Effector memory CD8-positive, alpha-beta T cell (primary cell): Measurements from ENCODE around the gene ZNF554.

Source experiments
- ATAC-seq: fragments of 150-1000 bp; cut with Tn5 transposase; replicated peaks from 2 replicates; pipeline ENCODE4 v1.10.0; 2021; ENCODE audit warnings: mild to moderate bottlenecking, moderate library complexity
- DNase-seq, 3 experiments: peaks; one replicate each; pipeline ENCODE4 v3.0.0; 2021
- H3K27ac Mint-ChIP-seq, 2 donors: one replicate each; pipeline ENCODE4 v1.8.0; 2022; ENCODE audit warnings: mild to moderate bottlenecking in 2 of 2, mixed read lengths in 2 of 2, moderate library complexity in 2 of 2
- H3K27me3 Mint-ChIP-seq, 2 donors: one replicate each; pipeline ENCODE4 v1.8.0; 2022; ENCODE audit warnings: mixed read lengths in 2 of 2
- H3K36me3 Mint-ChIP-seq: one replicate; pipeline ENCODE4 v1.8.0; 2022; ENCODE audit warnings: mild to moderate bottlenecking, moderate library complexity, mixed read lengths; ENCODE audit not compliant: insufficient read depth
- H3K4me1 Mint-ChIP-seq, 2 donors: one replicate each; pipeline ENCODE4 v1.8.0; 2022; ENCODE audit warnings: low read depth in 2 of 2, mixed read lengths in 2 of 2
- H3K4me3 Mint-ChIP-seq, 2 donors: one replicate each; pipeline ENCODE4 v1.8.0; 2022; ENCODE audit warnings: mild to moderate bottlenecking in 2 of 2, mixed read lengths in 2 of 2, moderate library complexity in 2 of 2
- H3K9me3 Mint-ChIP-seq, 2 donors: one replicate each; pipeline ENCODE4 v1.8.0; 2022; ENCODE audit warnings: mixed read lengths in 2 of 2

The ZNF554 gene

GRCh38 chr19:2841855-2842574 is 22.3 kb downstream of the ZNF554 start:
- Mint-ChIP-seq H3K27me3 (no peaks in the 10 kb centered on the region), H3K36me3 (peaks cover 9% of the 10 kb centered on the region), H3K27ac (peak overlapping the region in 1 of 2 donors; percentile 49), H3K9me3 (no peaks in the 10 kb centered on the region), H3K4me1 (peaks cover 11 to 16% of the 10 kb centered on the region in 2 donors), H3K4me3 (peak overlapping the region; percentile 64 to 71)
- DNase-seq (no peak), ATAC-seq (no peak)

GRCh38 chr19:2845107-2845506 is 25.4 kb downstream of the ZNF554 start:
- Mint-ChIP-seq H3K4me3 (no peak overlapping the region), H3K27me3 (no peaks in the 10 kb centered on the region), H3K4me1 (peaks cover 15 to 21% of the 10 kb centered on the region in 2 donors), H3K27ac (no peak overlapping the region), H3K9me3 (no peaks in the 10 kb centered on the region), H3K36me3 (peaks cover 9% of the 10 kb centered on the region)
- DNase-seq (no peak), ATAC-seq (no peak)

- peaks cover 13 to 23% of the 10 kb centered on the region in 2 donors for H3K4me1 Mint-ChIP-seq
- H3K9me3 Mint-ChIP-seq = no peaks in the 10 kb centered on the region
- H3K36me3 Mint-ChIP-seq = peaks cover 14% of the 10 kb centered on the region
- H3K27me3 Mint-ChIP-seq = no peaks in the 10 kb centered on the region
- ATAC-seq = no peak
- H3K4me3 Mint-ChIP-seq = no peak overlapping the region
- no peak overlapping the region for H3K27ac Mint-ChIP-seq
- DNase-seq = no peak
Observed at GRCh38 chr19:2846180-2846894, 26.7 kb downstream of the ZNF554 start.

GRCh38 chr19:2847507-2847906 is 27.8 kb downstream of the ZNF554 start:
- no peak for DNase-seq
- no peak overlapping the region for H3K4me3 Mint-ChIP-seq
- H3K27ac Mint-ChIP-seq = no peak overlapping the region
- peaks cover 8 to 18% of the 10 kb centered on the region in 2 donors for H3K4me1 Mint-ChIP-seq
- H3K9me3 Mint-ChIP-seq = no peaks in the 10 kb centered on the region
- ATAC-seq = no peak
- H3K36me3 Mint-ChIP-seq = peaks cover 24% of the 10 kb centered on the region
- no peaks in the 10 kb centered on the region for H3K27me3 Mint-ChIP-seq

DNA sequence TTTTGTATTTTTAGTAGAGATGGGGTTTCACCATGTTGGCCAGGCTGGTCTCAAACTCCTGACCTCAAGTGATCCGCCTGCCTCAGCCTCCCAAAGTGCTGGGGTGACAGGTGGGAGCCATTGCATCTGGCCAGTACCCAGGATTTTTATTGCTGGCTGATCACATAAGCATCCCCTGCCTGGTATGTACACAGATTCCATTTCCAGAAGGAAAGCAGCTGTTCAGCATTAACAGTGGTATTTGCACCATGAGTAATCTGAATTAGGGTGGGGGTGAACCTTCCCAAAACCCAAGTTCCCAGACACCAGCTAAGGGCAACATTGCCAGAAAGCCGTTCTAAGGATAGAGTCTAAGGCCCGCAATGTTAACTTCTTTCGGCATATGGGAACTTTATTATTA is 28.9 kb downstream of the ZNF554 start:
- H3K27ac Mint-ChIP-seq = no peak overlapping the region
- DNase-seq = no peak
- no peak overlapping the region for H3K4me3 Mint-ChIP-seq
- H3K36me3 Mint-ChIP-seq = peaks cover 26% of the 10 kb centered on the region
- peaks cover 8 to 14% of the 10 kb centered on the region in 2 donors for H3K4me1 Mint-ChIP-seq
- peaks cover 0 to 1% of the 10 kb centered on the region in 2 donors for H3K9me3 Mint-ChIP-seq
- no peak for ATAC-seq
- H3K27me3 Mint-ChIP-seq = no peaks in the 10 kb centered on the region

DNA sequence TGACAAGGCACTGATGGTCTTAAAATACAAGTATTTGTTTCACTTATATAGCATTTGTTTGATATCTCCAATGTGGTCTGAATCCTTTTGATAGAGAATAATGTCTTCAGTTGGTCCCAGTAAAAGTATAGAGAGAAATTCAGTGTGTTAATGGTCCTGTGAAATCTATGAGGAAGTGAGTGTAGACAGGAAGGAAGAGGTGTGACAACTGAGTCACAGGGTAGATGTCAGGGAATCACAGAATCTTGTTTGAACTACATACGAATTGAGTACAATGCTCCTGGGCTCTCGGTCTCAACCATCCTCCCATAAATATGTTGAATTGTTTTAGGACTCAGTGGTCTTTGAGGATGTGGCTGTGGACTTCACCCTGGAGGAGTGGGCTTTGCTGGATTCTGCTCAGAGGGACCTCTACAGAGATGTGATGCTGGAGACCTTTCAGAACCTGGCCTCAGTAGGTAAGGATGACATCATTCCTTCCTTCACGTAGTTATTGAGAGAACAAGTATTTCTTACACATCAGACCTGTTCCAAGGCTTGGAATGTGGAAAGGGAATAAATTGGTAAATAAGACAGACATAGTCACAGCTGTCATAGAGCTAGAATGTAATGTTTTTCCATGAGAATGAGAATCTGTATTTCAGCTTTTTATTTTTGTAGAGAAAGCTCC is 30.7 kb downstream of the ZNF554 start:
- Mint-ChIP-seq H3K4me1 (peaks cover 8 to 14% of the 10 kb centered on the region in 2 donors), H3K9me3 (peaks cover 0 to 2% of the 10 kb centered on the region in 2 donors), H3K4me3 (peak overlapping the region in 1 of 2 donors; percentile 1), H3K27ac (peak overlapping the region in 1 of 2 donors; percentile 21), H3K27me3 (no peaks in the 10 kb centered on the region), H3K36me3 (peaks cover 26% of the 10 kb centered on the region)
- ATAC-seq = no peak
- DNase-seq = no peak

DNA sequence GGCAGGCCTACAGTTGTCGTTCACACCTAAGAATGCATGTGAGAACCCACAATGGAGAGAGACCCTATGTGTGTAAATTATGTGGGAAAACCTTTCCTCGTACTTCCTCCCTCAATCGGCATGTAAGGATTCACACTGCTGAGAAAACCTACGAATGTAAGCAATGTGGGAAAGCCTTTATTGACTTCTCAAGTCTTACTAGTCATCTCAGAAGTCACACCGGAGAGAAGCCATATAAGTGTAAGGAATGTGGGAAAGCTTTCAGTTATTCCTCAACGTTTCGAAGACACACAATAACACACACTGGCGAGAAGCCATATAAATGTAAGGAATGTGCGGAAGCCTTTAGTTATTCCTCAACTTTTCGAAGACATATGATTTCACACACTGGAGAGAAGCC is 32.9 kb downstream of the ZNF554 start:
- H3K27ac Mint-ChIP-seq = no peak overlapping the region
- peaks cover 12 to 19% of the 10 kb centered on the region in 2 donors for H3K4me1 Mint-ChIP-seq
- H3K9me3 Mint-ChIP-seq = peaks cover 0 to 2% of the 10 kb centered on the region in 2 donors
- H3K36me3 Mint-ChIP-seq = peaks cover 29% of the 10 kb centered on the region
- H3K27me3 Mint-ChIP-seq = no peaks in the 10 kb centered on the region
- DNase-seq (no peak), ATAC-seq (no peak)
- no peak overlapping the region for H3K4me3 Mint-ChIP-seq

DNA sequence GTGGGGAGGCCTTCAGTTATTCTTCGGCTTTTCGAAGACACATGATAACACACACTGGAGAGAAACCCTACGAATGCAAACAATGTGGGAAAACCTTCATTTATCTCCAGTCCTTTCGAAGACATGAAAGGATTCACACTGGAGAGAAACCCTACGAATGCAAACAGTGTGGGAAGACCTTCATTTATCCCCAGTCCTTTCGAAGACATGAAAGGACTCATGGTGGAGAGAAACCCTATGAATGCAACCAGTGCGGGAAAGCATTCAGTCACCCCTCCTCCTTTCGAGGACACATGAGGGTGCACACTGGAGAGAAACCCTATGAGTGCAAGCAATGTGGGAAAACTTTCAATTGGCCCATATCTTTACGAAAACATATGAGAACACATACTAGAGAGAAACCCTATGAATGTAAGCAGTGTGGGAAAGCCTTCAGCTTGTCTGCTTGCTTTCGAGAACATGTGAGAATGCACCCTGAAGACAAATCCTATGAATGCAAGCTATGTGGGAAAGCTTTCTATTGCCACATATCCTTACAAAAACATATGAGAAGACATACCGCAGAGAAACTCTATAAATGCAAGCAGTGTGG is 33.4 kb downstream of the ZNF554 start:
- Mint-ChIP-seq H3K27ac (no peak overlapping the region), H3K4me3 (no peak overlapping the region), H3K9me3 (peaks cover 0 to 2% of the 10 kb centered on the region in 2 donors), H3K27me3 (no peaks in the 10 kb centered on the region), H3K4me1 (peaks cover 12 to 19% of the 10 kb centered on the region in 2 donors), H3K36me3 (peaks cover 29% of the 10 kb centered on the region)
- DNase-seq (no peak), ATAC-seq (no peak)

DNA sequence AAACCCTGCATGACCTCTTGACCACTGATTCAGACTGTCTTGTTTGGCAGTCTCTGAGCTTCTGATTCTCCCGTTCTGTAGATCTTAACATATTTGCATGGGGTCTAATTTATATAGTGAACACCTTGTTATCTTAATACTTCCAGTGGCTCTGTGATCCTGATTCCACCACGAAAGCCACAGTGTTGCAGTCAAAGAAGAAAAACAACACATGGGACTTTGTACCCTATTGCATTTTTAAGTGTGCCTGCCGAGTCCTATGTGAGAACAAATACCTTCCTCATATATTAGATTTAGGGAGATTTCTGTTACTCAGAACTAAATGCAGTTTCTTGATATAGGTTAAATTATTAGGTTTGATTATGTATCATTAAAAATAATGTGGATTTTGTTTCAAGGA is 35.2 kb downstream of the ZNF554 start:
- peaks cover 29% of the 10 kb centered on the region for H3K36me3 Mint-ChIP-seq
- H3K27me3 Mint-ChIP-seq = no peaks in the 10 kb centered on the region
- H3K27ac Mint-ChIP-seq = no peak overlapping the region
- H3K4me1 Mint-ChIP-seq = peaks cover 9 to 19% of the 10 kb centered on the region in 2 donors
- H3K4me3 Mint-ChIP-seq = no peak overlapping the region
- ATAC-seq (no peak), DNase-seq (no peak)
- H3K9me3 Mint-ChIP-seq = peaks cover 0 to 2% of the 10 kb centered on the region in 2 donors

DNA sequence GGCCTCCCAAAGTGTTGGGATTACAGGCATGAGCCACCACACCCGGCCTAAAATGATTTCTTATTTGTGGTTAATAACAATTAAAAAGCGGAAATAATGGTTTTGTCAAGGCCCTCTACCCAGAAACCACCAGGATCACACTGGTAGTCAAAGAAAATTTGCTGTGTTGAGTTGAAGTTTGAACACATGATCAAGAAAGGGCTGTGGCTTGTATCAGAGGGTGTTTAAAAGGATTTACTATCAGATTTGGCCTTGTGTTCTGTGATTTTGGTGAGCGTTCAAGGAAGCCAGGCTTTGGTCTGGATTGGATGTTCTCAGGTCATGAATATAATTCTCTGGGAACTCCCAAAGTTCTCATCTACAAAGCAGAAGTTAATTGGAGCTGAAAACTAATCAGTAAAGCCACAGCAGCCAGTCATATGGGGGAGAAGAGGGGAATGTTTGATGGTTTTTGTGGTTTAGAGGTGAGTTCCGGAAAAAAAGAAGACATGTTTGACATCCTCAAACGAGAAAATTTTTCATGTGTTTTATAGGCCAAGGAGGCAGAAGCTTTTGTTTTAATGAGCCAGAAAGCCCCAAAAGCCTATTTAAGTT is 36.9 kb downstream of the ZNF554 start:
- Mint-ChIP-seq H3K27me3 (no peaks in the 10 kb centered on the region), H3K9me3 (peaks cover 0 to 2% of the 10 kb centered on the region in 2 donors), H3K4me1 (peaks cover 4 to 11% of the 10 kb centered on the region in 2 donors), H3K4me3 (no peak overlapping the region), H3K36me3 (peaks cover 17% of the 10 kb centered on the region), H3K27ac (peak overlapping the region; percentile 1 to 16)
- ATAC-seq (peak; percentile 61), DNase-seq (no peak)

DNA sequence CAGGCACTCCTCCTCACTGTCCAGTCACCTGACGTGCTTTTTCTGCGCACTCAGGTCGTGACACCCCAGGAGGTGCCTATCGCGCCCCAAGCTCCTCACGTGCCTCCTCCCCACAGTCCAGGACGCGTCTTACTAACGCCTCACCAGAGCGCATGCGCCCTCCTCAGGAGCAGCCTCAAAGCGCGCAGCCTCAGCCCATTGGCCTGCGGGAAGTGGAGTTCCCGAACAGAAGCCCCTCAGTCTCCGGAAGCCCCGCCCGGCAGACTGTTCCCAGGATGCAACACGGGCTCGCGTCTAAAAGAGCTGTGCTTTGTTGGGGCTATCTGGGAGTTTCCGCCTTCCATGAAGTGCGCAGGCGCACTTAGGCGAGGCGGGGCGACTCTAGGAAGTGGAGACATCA is 39.2 kb downstream of the ZNF554 start:
- peaks cover 3% of the 10 kb centered on the region for H3K36me3 Mint-ChIP-seq
- no peak overlapping the region for H3K4me3 Mint-ChIP-seq
- DNase-seq = no peak
- peaks cover 4% of the 10 kb centered on the region in 2 donors for H3K27me3 Mint-ChIP-seq
- ATAC-seq = no peak
- H3K4me1 Mint-ChIP-seq = peaks cover 4 to 11% of the 10 kb centered on the region in 2 donors
- no peaks in the 10 kb centered on the region for H3K9me3 Mint-ChIP-seq
- H3K27ac Mint-ChIP-seq = no peak overlapping the region

DNA sequence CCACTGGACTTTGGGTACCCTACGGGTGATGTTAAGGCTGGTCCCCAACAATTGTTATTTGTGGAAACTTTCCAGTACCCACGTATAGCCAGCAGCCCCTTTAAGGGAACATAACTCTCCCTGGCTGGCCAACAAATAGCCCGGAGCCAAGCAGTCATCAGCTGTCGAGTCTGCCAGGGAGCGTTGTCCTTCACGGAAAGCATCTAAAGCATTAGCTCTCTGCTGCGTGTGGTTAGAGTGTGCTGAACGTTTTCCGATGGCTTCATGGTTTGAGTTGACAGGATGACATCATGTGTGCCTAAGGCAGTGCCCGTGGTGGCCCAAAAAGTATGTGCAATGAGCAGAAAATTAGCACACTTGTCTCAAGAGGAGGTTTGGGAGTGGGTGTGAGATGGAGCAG is 44.1 kb downstream of the ZNF554 start:
- DNase-seq = no peak
- Mint-ChIP-seq H3K9me3 (no peaks in the 10 kb centered on the region), H3K27me3 (peaks cover 19 to 30% of the 10 kb centered on the region in 2 donors), H3K27ac (no peak overlapping the region), H3K4me1 (no peaks in the 10 kb centered on the region), H3K4me3 (no peak overlapping the region), H3K36me3 (no peaks in the 10 kb centered on the region)
- no peak for ATAC-seq
